ENCODE data around the gene ERI3.

The ERI3 gene

GRCh38 chr1:44354840-44355581, at the start of gene ERI3:
Gene ERI3 (minus strand): TSS chr1:44355257. CDS start chr1:44355026, 231 bp downstream.
- FAIRE-seq (peak; percentile 82), DNase-seq (ENCODE audit: low spot score) (peak; percentile 94)

DNA sequence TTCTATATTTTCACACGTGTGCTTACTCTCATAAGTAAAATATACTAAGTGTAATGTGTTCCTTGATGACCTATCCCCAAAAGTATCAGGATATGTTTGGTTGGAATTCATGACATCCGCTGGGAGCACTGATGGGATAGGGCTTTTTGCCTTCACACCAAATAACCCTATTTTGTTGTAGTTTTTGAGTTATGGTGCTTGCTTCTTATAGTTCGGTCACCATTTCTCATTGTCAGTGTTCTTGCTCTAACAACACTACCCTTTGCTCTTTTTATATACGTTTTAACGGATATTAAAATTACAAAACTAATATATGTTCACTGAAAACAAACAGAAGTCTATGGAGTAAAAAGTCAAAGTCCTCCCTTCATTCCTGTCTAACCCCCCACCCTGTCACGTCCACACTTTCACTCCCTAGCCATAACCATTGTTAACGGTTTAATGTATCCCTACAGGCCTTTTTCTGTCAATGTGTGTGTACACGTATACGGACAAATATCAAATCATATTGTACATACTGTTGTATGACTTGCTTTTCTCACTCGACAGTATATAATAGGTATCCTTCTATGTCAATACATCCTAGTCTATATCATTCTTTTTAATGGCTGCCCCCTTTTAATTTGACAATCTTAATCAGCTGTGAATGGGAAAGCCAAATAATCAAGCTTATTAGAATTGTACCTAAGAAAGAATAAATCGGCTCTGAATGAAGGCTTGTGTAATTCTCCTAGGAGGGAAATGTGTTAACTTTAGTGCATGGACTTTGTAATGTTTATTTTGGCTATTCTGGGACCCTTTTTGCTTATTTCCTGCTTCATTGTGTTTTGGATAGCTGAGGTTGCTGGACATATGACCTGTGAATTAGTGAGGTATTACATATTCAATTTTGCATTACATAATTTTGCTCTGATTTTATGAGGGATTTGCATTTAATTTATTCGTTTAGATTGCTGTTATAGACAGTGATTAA, 46.5 kb upstream of the ERI3 start:
- DNase-seq (ENCODE audit: low spot score) (no peak), FAIRE-seq (no peak)

DNA sequence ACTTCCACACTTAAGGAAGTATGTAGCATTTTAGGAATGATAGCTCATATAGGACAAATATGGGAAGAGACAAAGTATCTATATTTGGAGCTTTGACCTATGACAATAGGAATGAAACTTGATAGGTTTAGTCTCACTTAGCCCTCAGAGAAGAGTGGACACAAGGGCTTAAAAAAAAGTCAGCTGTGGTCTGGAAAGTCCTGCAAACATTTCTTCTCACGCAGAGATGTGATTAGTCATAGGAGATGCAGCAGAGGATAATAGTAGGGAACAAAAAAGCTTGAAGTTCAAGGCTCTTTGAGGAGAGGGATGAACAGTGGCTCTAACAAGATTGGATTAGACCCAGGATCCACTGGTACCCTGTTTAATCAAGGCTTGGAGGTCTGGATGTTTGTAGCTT, 35.2 kb upstream of the ERI3 start:
- peak; percentile 87 for FAIRE-seq
- peak; percentile 81 for DNase-seq (ENCODE audit: low spot score)

DNA sequence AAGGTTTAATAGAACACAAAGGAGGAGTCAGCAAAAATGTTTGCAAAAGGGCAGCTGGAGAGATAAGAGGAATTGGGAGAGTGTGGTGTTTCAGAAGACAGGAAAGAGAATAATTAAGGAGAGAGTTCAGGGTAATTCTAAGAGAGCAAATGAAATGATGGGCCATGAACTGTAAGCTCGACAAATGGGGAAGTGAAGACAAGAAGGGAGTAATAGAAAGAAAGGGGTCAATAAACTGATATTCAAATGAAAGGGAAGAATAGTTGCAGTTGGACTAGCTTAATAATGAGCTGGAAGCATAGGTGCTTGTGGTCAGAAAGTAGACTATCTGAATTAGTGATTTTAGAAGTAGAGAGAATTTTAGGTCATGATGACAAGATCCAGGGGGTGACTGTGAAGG, 34.4 kb upstream of the ERI3 start:
- FAIRE-seq, result no peak

DNA sequence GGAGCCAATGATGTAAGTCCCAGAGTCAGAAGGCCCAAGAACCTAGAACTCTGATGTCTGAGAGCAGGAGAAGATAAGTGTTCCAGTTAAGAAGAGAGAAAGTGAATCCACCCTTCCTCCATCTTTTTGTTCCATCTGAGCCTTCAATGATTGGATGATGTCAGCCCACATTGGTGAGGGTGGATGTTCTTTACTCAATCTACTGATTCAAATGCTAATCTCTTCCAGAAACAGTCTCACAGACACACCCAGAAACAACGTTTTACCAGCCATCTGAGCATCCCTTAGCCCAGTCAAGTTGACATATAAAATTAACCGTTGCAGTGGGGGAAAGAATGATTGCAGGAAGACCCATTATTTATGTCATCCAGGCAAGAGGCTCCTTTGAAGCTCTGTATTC, 33.5 kb upstream of the ERI3 start:
- DNase-seq (ENCODE audit: low spot score) (no peak), FAIRE-seq (no peak)

More for the DNA sequence above, 34.4 kb upstream of the ERI3 start:
- DNase-seq (ENCODE audit: low spot score), result no peak

- FAIRE-seq (no peak), DNase-seq (ENCODE audit: low spot score) (no peak)
These were observed 25.7 kb upstream of the ERI3 start for GRCh38 chr1:44380666-44381177.

DNA sequence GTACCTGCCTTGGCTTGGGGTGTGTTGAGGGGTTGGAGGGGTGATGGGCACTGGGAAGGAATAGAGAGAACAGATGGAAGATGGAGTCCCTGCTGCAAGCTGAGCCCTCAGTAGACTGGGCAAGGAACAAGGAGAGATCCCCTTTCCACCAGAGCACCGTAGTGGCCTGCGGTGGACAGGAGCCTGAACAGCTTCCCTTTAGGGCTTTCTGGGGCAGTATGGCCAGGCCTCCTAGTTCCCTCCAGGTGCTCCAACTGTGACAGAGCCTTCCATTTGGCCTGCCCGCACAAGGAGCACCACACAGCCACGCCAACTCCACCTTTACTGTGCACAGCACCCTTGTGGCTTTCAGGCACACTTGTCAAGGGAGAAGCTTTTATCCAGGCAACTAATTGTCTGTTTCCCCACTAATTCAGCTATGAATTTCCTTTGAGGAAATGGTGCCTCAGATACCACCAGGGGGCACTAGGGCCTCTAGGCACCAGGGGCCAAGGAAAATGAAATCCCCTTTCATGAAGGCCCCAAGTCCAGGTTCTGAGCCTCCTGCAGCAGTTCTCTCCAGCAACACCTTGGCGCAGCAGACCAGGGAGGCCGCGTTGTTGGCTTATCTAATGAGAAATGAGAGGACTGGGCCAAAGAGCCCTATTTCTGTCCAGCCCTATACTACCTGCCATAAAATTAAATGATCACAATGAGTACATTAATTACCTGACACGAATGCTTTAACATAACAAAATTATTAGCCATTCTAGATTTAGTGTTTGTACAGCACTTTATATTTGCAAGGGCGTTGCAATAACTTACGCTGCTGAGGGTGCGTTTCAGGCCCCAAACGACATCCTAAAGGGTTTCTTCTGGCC, 23.1 kb upstream of the ERI3 start:
- FAIRE-seq (no peak), DNase-seq (ENCODE audit: low spot score) (peak; percentile 48)

DNA sequence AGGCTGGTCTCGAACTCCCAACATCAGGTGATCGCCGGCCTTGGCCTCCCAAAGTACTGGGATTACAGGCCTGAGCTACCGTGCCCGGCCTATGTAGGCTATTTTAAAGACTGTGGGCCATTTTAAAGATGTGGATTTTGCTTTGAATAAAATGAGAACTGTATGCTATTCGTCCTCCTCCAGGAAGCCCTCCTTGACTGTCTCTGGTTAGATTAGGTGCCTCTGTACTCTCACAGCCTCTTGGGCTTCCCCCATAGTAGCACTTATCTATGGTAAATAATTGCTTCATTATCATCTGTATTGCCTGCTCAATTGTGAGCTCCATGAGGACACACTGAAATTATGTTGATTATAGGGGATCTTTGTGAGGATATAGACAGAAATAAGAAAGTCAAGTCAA, 20.5 kb upstream of the ERI3 start:
- no peak for FAIRE-seq

GRCh38 chr1:44371206-44371605, 16.1 kb upstream of the ERI3 start:
- FAIRE-seq, result no peak
- DNase-seq (ENCODE audit: low spot score), result no peak

More for the DNA sequence above, 20.5 kb upstream of the ERI3 start:
- DNase-seq (ENCODE audit: low spot score), result no peak

DNA sequence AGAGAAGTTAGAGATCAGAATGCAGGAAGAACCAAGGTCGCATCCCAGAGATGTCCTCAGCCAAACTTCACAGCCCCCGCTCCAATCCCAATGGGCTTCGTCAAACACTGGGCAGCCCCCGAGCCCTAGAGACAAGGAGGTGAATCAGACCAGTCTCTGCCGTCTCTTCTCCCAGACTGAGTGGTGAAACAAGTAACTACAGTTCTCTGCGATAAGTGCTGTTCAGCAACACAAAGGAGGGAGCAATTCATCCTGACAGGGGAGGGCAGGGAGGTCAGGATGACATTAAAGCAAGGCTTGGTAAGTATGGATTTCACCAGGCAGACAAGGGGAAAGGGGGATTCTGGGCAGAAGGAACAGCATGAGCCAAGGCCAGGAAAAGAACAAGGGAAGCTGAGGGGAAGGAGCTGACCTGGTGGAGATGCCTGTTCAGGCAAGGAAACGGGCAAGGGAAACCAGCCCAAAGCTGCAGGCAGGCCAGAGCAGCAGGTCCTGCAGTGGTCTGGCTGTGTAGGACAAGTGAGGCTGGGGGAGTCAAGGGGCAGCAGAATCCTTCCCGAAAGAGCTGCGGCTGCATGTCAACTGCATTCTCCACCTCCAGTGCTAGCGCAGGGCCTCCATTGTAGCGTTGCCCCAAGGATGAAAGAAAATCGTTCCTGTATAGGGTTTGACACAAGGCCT, 13.6 kb upstream of the ERI3 start:
- no peak for FAIRE-seq
- DNase-seq (ENCODE audit: low spot score), result no peak

DNA sequence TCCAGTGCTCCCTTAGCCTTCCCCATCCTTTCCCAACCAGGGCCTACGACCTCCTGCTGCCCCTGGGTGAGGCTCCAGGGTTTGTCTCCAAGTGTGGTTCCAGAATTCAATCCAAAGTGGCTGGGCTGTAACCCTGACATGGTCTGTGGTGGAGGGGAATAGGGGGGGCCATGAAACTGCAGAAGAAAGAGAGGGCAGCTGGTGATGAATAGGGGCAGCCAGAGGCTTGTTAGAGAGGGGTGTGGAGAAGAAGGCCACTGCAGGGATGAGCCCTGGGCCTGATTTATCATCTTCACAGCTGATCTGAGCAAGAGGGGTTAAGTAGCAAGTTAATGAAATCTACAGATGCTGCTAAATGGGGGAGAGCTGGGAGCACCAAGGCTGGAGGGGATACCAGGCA, 12.9 kb upstream of the ERI3 start:
- DNase-seq (ENCODE audit: low spot score), result no peak
- no peak for FAIRE-seq

- DNase-seq (ENCODE audit: low spot score), result no peak
- FAIRE-seq, result no peak
These were observed 11.4 kb upstream of the ERI3 start for GRCh38 chr1:44366371-44366975.

GRCh38 chr1:44361478-44361877, 6.4 kb upstream of the ERI3 start:
- FAIRE-seq (no peak), DNase-seq (ENCODE audit: low spot score) (no peak)

GRCh38 chr1:44359234-44359935, 4.3 kb upstream of the ERI3 start:
- no peak for DNase-seq (ENCODE audit: low spot score)
- FAIRE-seq, result no peak

DNA sequence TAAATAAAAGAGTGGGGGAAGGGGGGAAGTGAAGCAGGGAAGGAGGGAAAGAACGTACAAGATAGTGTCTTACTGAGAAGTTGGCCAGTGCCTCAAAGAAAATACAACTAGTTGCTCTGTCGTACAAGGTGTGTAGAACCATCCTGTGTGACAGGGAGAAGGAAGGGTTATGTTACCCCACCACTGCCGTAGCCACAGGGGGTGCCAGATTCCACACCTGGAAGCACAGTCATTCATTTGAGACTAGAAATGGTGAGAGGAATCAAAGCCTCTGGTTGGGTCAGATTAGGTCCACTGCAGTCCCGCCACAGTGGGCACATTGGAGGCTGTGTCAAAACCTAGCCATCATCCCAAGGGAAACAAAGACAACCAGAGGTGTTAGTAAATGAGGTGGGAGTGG, 2.7 kb upstream of the ERI3 start:
- FAIRE-seq (no peak), DNase-seq (ENCODE audit: low spot score) (no peak)

DNA sequence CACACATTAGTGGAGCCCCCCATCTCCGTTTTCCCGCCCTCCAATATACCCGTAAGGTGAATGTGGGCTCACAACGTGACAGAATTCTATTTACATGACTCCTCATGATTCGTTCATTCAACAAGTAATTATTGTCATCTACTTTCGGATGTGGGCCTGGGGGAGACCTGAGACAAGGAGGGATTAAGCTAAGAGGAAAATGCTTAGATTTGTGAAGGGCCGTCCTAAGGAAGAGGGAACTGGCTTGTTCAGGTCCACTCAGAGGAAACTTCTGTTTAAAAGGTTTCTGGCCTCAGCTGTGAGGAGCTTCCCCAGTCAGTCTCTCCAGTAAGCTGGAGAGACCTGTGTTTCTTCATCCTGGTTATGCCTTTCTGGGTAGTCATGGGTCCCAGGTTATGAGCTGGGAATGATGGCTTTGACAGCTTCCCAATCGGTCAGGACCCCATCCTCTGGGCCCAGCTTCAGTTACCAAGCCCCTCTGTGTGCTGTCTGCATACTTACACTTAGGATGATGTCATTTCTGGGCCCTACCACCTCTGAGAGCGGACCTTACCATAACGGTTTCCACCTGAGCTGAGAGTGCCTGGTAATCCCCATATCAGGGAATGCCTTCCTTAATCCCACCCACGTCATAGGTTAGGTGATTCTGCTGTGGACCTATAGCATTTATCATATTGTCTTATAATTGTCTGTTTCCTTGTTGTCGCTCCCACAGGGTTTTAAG, 687 bp upstream of the ERI3 start:
- FAIRE-seq, result no peak
- DNase-seq (ENCODE audit: low spot score), result no peak

- DNase-seq (ENCODE audit: low spot score) (no peak), FAIRE-seq (no peak)
These were observed 703 bp downstream of the ERI3 start for GRCh38 chr1:44354268-44354839.

GRCh38 chr1:44353604-44354003, 1.5 kb downstream of the ERI3 start:
- no peak for DNase-seq (ENCODE audit: low spot score)
- FAIRE-seq, result no peak

- FAIRE-seq (no peak), DNase-seq (ENCODE audit: low spot score) (no peak)
These were observed 3.8 kb downstream of the ERI3 start for GRCh38 chr1:44351289-44351688.

Measured in RCC 7860 (cell line).